GM12892 (cell line): ENCODE results near the gene RIBC2.
"Not testable (repeated sequence)": the region's sequence is repeated elsewhere in the genome, so short reads cannot be mapped to it uniquely, and the experiment has no call there.

ENCODE experiments used
- DNase-seq: peaks from one replicate; pipeline ENCODE4 v3.0.0; 2011; ENCODE audit not compliant: insufficient read length
- FAIRE-seq: peaks from 2 replicates; lab custom pipeline; 2011; peaks lifted over from hg19 to GRCh38; lab: Jason Lieb, UNC
- POLR2A ChIP-seq: IDR thresholded peaks from 2 replicates; pipeline ENCODE4 v1.6.1; 2011; ENCODE audit warnings: low read depth, low read length, control low read depth
- POLR2AphosphoS5 ChIP-seq: IDR thresholded peaks from 2 replicates; pipeline ENCODE4 v1.6.1; 2011; ENCODE audit warnings: low read depth, low read length, control low read depth
- TAF1 ChIP-seq: IDR thresholded peaks from 2 replicates; pipeline ENCODE4 v1.6.1; 2011; ENCODE audit warnings: low read depth, mild to moderate bottlenecking, control low read depth, low read length, borderline replicate concordance

The RIBC2 gene

GRCh38 chr22:45425531-45426265 is 12.2 kb downstream of the RIBC2 start:
- no peak for FAIRE-seq

GRCh38 chr22:45426387-45426786 is 12.9 kb downstream of the RIBC2 start:
- TF ChIP-seq POLR2AphosphoS5, result no peak
- no peak for TF ChIP-seq TAF1
- TF ChIP-seq POLR2A, result no peak
- FAIRE-seq, result no peak
- no peak for DNase-seq

More at GRCh38 chr22:45425531-45426265, 12.2 kb downstream of the RIBC2 start:
- no peak for DNase-seq
- no peak for TF ChIP-seq TAF1
- TF ChIP-seq POLR2AphosphoS5, result no peak
- TF ChIP-seq POLR2A, result no peak

GRCh38 chr22:45427114-45427513 is 13.6 kb downstream of the RIBC2 start:
- FAIRE-seq (no peak), DNase-seq (no peak)
- no peak for TF ChIP-seq POLR2A
- no peak for TF ChIP-seq POLR2AphosphoS5
- no peak for TF ChIP-seq TAF1

- DNase-seq (no peak), FAIRE-seq (no peak)
- TF ChIP-seq POLR2A, result no peak
- no peak for TF ChIP-seq POLR2AphosphoS5
- no peak for TF ChIP-seq TAF1
These were observed 15.2 kb downstream of the RIBC2 start for GRCh38 chr22:45428391-45429385.

GRCh38 chr22:45429424-45429823 is 15.9 kb downstream of the RIBC2 start:
- TF ChIP-seq POLR2A, result no peak
- TF ChIP-seq TAF1, result no peak
- no peak for TF ChIP-seq POLR2AphosphoS5
- FAIRE-seq (no peak), DNase-seq (no peak)

- DNase-seq, result no peak
- no peak for TF ChIP-seq POLR2AphosphoS5
- TF ChIP-seq POLR2A, result no peak
- no peak for TF ChIP-seq TAF1
- FAIRE-seq, result no peak
These were observed 16.7 kb downstream of the RIBC2 start for GRCh38 chr22:45429981-45430775.

GRCh38 chr22:45430871-45431270 is 17.4 kb downstream of the RIBC2 start:
- no peak for DNase-seq
- FAIRE-seq, result no peak
- TF ChIP-seq POLR2AphosphoS5 (no peak), TAF1 (no peak), POLR2A (no peak)

GRCh38 chr22:45434981-45435380 is 21.5 kb downstream of the RIBC2 start:
- no peak for DNase-seq
- FAIRE-seq, result no peak
- TF ChIP-seq POLR2A (no peak), POLR2AphosphoS5 (no peak), TAF1 (no peak)

- FAIRE-seq (peak; percentile 97), DNase-seq (peak; percentile 57)
- TF ChIP-seq POLR2A, result no peak
- TF ChIP-seq POLR2AphosphoS5, result no peak
- TF ChIP-seq TAF1, result no peak
These were observed 22.1 kb downstream of the RIBC2 start for GRCh38 chr22:45435544-45436139.

GRCh38 chr22:45436871-45437517 is 23.5 kb downstream of the RIBC2 start:
- FAIRE-seq, DNase-seq: not testable (repeated sequence)
